GM12878 (cell line): ENCODE results near the gene PPARD. TPM values are rescaled to one million over a fixed set of nuclear protein-coding genes. Genes with fewer than 3 reads are reported as not detected.
"Not testable (repeated sequence)": the region's sequence is repeated elsewhere in the genome, so short reads cannot be mapped to it uniquely, and the experiment has no call there.

Experiments
- ATAC-seq: fragments of 200-7000 bp; cut with Tn5 transposase; 3 replicates; pipeline ENCODE4 v1.9.1; 2020; ENCODE audit warnings: mild to moderate bottlenecking, moderate library complexity
- BruUV-seq: library from RNA; stranded (reverse); fragments of 400-500 nt; replicated peaks from 2 replicates; lab custom pipeline; 2021; lab: Mats Ljungman, UMichigan
- CTCF ChIA-PET: fragments of 300-600 bp; sonication (Branson Sonifier 250); formaldehyde crosslinking; extraction: SDS; loops from one replicate; lab custom pipeline; 2021; ENCODE audit warnings: inconsistent platforms; lab: Yijun Ruan, JAX
- POLR2A ChIA-PET: fragments of 350-600 bp; formaldehyde crosslinking; extraction: SDS; loops from one replicate; lab custom pipeline; 2021; ENCODE audit warnings: inconsistent platforms; lab: Charles Lee
- RAD21 ChIA-PET: fragments of 300-600 bp; sonication (Branson Sonifier 250); formaldehyde crosslinking; loops from one replicate; lab custom pipeline; 2023; ENCODE audit warnings: antibody characterized with exemption; ENCODE audit not compliant: unreplicated experiment; lab: Charles Lee
- SMC1A ChIA-PET: fragments of 300-600 bp; sonication (Branson Sonifier 250); formaldehyde crosslinking; loops from one replicate; lab custom pipeline; 2023; ENCODE audit not compliant: unreplicated experiment, uncharacterized antibody; lab: Charles Lee
- DNase-seq: peaks from one replicate; pipeline ENCODE4 v3.0.0-alpha.2; 2011; ENCODE audit warnings: low read depth, low spot score
- FAIRE-seq: peaks from 3 replicates; lab custom pipeline; 2011; peaks lifted over from hg19 to GRCh38; lab: Jason Lieb, UNC
- H2AFZ ChIP-seq: 2 replicates; pipeline ENCODE4 v1.6.0; 2011; ENCODE audit warnings: low read depth, low read length, control low read depth; ENCODE audit not compliant: control insufficient read depth
- H3K27ac ChIP-seq: 2 replicates; pipeline ENCODE4 v1.5.1; 2011; ENCODE audit warnings: control low read depth; ENCODE audit not compliant: control insufficient read depth, insufficient read depth
- H3K27me3 ChIP-seq, 2 experiments: replicated peaks in 1 of 2; 2 replicates each; pipeline versions ENCODE4 v1.6.0 to v1.6.1; 2011; ENCODE audit warnings: low read length in 1 of 2; ENCODE audit not compliant: control insufficient read depth in 2 of 2, insufficient read depth in 2 of 2
- H3K36me3 ChIP-seq, 2 experiments: 2 replicates each; pipeline ENCODE4 v1.5.1; 2011; ENCODE audit warnings: low read length in 1 of 2; ENCODE audit not compliant: control insufficient read depth in 2 of 2, insufficient read depth in 2 of 2
- H3K4me1 ChIP-seq: 2 replicates; pipeline ENCODE4 v1.6.1; 2011; ENCODE audit warnings: mild to moderate bottlenecking, low read length, moderate library complexity, mixed read lengths; ENCODE audit not compliant: control insufficient read depth, insufficient read depth
- H3K4me2 ChIP-seq: 2 replicates; pipeline ENCODE4 v1.6.0; 2011; ENCODE audit warnings: control low read depth; ENCODE audit not compliant: control insufficient read depth, insufficient read depth
- H3K4me3 ChIP-seq: fragments of 200-600 bp; sonication (generic); 2 replicates; pipeline ENCODE4 v1.5.1; 2016
- H3K79me2 ChIP-seq: 2 replicates; pipeline ENCODE4 v1.6.0; 2011; ENCODE audit warnings: low read length; ENCODE audit not compliant: control insufficient read depth, insufficient read depth
- H3K9ac ChIP-seq: 2 replicates; pipeline ENCODE4 v1.8.0; 2011; ENCODE audit warnings: low read length, control low read depth, mixed read lengths; ENCODE audit not compliant: control insufficient read depth, insufficient read depth
- H3K9me3 ChIP-seq: replicated peaks from 3 replicates; pipeline ENCODE4 v1.5.1; 2011; ENCODE audit warnings: mild to moderate bottlenecking, low read length; ENCODE audit not compliant: control insufficient read depth, insufficient read depth
- H4K20me1 ChIP-seq: 2 replicates; pipeline ENCODE4 v1.6.0; 2011; ENCODE audit not compliant: control insufficient read depth, insufficient read depth
- WGBS: methylation state at CpG from one replicate; pipeline ENCODE4 v1.1.6; 2016; ENCODE audit warnings: low lambda C conversion rate; ENCODE audit not compliant: insufficient replicate concordance, insufficient coverage; ENCODE audit errors: missing lambda C conversion rate; 5-methylcytosine and 5-hydroxymethylcytosine counted together
- in situ Hi-C: fragments of 300-500 bp; cut with MboI; formaldehyde crosslinking; loops from 9 replicates; pipeline ENCODE4 v1.14.3; 2018; ENCODE audit warnings: mixed read lengths
- intact Hi-C: fragments of 100-400 bp; cut with micrococcal nuclease; formaldehyde crosslinking; loops from one replicate; pipeline ENCODE4 v1.14.2; 2022; ENCODE audit not compliant: unreplicated experiment
- polyA plus RNA-seq, 11 experiments: library from polyadenylated mRNA; depleted of rRNA in 4 of 11; unstranded in 6 of 11; stranded (reverse) in 5 of 11; fragments of >200 nt; fragmentation: Nextera tagmentation in 4 of 11; fragmentation: Illumina TruSeq in 1 of 11; extraction: Ambion mirVana in 4 of 11; extraction: Trizol in 1 of 11; gene quantifications; 1 replicate in 1 of 11; 2 replicates in 10 of 11; pipeline versions ENCODE4 v1.2.1 to v1.2.3, GENCODE V29; 2011 to 2016; ENCODE audit warnings: inconsistent platforms in 2 of 11, missing spikeins in 2 of 11, low read depth in 1 of 11
- total RNA-seq, 4 experiments: library from RNA; depleted of rRNA in 3 of 4; stranded (reverse); fragments of >200 nt in 3 of 4; fragmentation: Illumina TruSeq in 1 of 4; extraction: Trizol in 1 of 4; gene quantifications; 2 replicates each; pipeline versions ENCODE4 v1.2.1 to v1.2.3, GENCODE V29; 2013 to 2021
- TF ChIP-seq, protein P1 (sequence below), 3 experiments: IDR thresholded peaks in 2 of 3; conservative IDR thresholded peaks in 1 of 3; 2 replicates each; pipeline ENCODE4 v1.5.1; 2011; ENCODE audit warnings: low read depth in 3 of 3, low read length in 3 of 3, mild to moderate bottlenecking in 3 of 3, control low read depth in 2 of 3, moderate library complexity in 2 of 3, inconsistent platforms in 1 of 3, mixed read lengths in 1 of 3; ENCODE audit not compliant: control insufficient read depth in 2 of 3, insufficient read depth in 1 of 3; ENCODE audit errors: extremely low read depth in 1 of 3
- TF ChIP-seq, protein P2 (sequence below): fragments of 450-650 bp; IDR thresholded peaks from 2 replicates; pipeline ENCODE4 v1.6.1; 2016; ENCODE audit warnings: mild to moderate bottlenecking

The PPARD gene
- total and polyA plus RNA-seq, 10 of the 15 experiments (the other 5 are each of a cell fraction or from before 2014, with no cell fraction given), result 0.05 to 12.6 (median 6.7) TPM

DNA sequence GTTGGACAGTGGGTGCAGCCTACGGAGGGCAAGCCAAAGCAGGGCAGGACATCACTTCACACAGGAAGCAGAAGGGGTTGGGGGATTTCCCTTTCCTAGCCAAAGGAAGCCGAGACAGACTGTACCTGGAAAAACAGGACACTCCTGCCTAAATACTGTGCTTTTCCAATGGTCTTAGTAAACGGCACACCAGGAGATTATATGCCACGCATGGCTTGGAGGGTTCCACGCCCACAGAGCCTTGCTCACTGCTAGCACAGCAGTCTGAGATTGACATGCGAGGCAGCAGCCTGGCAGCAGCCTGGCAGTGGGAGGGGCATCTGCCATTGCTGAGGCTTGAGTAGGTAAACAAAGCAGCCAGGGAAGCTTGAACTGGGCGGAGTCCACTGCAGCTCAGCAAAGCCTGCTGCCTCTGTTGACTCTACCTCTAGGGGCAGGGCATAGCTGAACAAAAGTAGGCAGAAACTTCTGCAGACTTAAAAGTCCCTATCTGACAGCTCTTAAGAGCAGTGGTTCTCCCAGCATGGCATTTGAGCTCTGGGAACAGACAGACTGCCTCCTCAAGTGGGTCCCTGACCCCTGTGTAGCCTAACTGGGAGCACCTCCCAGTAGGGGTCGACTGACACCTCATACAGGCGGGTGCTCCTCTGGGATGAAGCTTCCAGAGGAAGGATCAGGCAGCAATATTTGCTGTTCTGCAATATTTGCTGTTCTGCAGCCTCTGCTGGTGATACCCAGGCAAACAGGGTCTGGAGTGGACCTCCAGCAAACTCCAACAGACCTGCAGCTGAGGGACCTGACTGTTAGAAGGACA, 10.1 kb upstream of the PPARD start:
- H3K27me3 ChIP-seq, H3K9ac ChIP-seq, H3K79me2 ChIP-seq, POLR2A ChIA-PET, H3K4me2 ChIP-seq, H4K20me1 ChIP-seq, FAIRE-seq, DNase-seq, intact Hi-C loops, H3K4me3 ChIP-seq, H2AFZ ChIP-seq, H3K27ac ChIP-seq, H3K36me3 ChIP-seq, RAD21 ChIA-PET, BruUV-seq, H3K9me3 ChIP-seq, H3K4me1 ChIP-seq: not testable (repeated sequence)
- SMC1A ChIA-PET, result interaction anchor here (0.7 kb wide), 2 partner anchors 9 to 35 kb away, joined by 3 read pairs; partner anchors contain the start of gene DEF6
- peak; percentile 67 for ATAC-seq
- TF ChIP-seq, protein P1, sequence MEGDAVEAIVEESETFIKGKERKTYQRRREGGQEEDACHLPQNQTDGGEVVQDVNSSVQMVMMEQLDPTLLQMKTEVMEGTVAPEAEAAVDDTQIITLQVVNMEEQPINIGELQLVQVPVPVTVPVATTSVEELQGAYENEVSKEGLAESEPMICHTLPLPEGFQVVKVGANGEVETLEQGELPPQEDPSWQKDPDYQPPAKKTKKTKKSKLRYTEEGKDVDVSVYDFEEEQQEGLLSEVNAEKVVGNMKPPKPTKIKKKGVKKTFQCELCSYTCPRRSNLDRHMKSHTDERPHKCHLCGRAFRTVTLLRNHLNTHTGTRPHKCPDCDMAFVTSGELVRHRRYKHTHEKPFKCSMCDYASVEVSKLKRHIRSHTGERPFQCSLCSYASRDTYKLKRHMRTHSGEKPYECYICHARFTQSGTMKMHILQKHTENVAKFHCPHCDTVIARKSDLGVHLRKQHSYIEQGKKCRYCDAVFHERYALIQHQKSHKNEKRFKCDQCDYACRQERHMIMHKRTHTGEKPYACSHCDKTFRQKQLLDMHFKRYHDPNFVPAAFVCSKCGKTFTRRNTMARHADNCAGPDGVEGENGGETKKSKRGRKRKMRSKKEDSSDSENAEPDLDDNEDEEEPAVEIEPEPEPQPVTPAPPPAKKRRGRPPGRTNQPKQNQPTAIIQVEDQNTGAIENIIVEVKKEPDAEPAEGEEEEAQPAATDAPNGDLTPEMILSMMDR (IDR thresholded peaks at IDR 0.05 in 2 of 3, conservative IDR thresholded peaks at IDR 0.05 in 1 of 3; ENCODE audit: control insufficient read depth in 2 of 3, extremely low read depth in 1 of 3, insufficient read depth in 1 of 3, low read depth in 3 of 3, low read length in 3 of 3), result 0 out of 6 replicates have a peak, but pooled peaks of 1 of the 3 experiments have one; percentile 15
- TF ChIP-seq, protein P2, sequence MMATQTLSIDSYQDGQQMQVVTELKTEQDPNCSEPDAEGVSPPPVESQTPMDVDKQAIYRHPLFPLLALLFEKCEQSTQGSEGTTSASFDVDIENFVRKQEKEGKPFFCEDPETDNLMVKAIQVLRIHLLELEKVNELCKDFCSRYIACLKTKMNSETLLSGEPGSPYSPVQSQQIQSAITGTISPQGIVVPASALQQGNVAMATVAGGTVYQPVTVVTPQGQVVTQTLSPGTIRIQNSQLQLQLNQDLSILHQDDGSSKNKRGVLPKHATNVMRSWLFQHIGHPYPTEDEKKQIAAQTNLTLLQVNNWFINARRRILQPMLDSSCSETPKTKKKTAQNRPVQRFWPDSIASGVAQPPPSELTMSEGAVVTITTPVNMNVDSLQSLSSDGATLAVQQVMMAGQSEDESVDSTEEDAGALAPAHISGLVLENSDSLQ, result peak; percentile 74
- 27% methylated on average over 9 of the region's 9 CpGs for WGBS
- in situ Hi-C loops, result loop anchor here (5.0 kb wide), 1 partner anchor 35 kb away; the partner anchor contains the start of gene DEF6
- CTCF ChIA-PET, result interaction anchor here (1.6 to 12.2 kb wide), 4 partner anchors 30 to 117 kb away, joined by 3 to 67 read pairs (median 9); partner anchors contain the start of genes DEF6 and FANCE
